A204.1 (cell line): Measurements from ENCODE around the gene IFNA5.

ENCODE experiments used
- FAIRE-seq: peaks from 2 replicates; lab custom pipeline; 2012; peaks lifted over from hg19 to GRCh38; lab: Jason Lieb, UNC

The IFNA5 gene

DNA sequence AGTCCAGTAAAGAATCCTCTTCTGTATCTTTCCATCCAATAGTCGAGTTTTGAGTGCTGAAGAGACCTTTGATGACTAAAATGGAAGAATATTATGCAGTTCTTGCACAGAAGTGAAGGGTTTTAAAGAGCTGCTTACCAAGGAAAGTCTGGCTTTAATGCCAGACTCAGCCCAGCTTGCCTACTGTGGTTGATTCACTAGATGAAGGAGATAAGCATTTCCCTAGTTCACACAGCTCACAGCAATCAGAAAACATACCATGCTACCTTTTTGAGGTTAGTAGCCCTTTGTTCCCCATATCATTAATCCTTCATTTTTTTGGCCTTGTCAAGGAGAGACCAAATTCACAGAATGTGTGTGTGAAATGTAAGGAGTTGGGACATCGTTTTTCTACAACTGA lies 15.3 kb downstream of the IFNA5 start:
- FAIRE-seq: no peak

DNA sequence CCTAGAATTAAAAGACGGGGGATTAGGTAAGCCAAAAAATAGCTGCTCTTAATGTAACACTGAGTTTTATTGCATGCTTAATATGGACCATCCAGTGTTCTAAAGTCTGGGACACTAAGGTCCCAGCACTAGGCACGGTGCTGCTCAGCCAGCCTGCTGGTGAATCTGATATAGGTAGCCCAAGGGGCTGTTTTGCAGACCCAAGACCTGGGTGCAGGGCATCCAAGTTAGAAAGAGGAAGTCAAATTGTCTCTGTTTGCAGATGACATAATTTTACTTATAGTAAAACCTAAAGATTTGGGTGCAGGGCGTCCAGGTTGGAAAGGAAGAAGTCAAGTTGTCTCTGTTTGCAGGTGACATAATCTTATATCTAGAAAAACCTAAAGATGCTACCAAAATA lies 17.8 kb downstream of the IFNA5 start:
- no peak for FAIRE-seq

DNA sequence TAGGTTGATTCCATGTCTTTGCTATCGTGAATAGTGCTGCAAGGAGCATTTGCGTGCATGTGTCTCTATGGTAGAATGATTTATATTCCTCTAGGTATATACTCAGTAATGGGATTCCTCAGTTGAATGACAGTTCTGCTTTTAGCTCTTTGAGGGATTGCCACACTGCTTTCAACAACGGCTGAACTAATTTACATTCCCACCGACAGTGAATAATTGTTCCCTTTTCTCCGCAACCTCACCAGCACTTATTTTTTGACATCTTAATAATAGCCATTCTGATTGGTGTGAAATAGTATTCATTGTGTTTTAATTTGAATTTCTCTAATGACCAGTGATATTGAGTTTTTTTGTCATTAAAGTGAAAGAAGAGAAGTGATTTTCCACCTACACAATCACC lies 18.5 kb downstream of the IFNA5 start:
- no peak for FAIRE-seq

- FAIRE-seq: no peak
Measured at GRCh38 chr9:21286099-21286498, 19.0 kb downstream of the IFNA5 start.

GRCh38 chr9:21281275-21281674 lies 23.8 kb downstream of the IFNA5 start:
- FAIRE-seq: no peak

- FAIRE-seq: no peak
Measured at GRCh38 chr9:21268347-21268657, 36.8 kb downstream of the IFNA5 start.

DNA sequence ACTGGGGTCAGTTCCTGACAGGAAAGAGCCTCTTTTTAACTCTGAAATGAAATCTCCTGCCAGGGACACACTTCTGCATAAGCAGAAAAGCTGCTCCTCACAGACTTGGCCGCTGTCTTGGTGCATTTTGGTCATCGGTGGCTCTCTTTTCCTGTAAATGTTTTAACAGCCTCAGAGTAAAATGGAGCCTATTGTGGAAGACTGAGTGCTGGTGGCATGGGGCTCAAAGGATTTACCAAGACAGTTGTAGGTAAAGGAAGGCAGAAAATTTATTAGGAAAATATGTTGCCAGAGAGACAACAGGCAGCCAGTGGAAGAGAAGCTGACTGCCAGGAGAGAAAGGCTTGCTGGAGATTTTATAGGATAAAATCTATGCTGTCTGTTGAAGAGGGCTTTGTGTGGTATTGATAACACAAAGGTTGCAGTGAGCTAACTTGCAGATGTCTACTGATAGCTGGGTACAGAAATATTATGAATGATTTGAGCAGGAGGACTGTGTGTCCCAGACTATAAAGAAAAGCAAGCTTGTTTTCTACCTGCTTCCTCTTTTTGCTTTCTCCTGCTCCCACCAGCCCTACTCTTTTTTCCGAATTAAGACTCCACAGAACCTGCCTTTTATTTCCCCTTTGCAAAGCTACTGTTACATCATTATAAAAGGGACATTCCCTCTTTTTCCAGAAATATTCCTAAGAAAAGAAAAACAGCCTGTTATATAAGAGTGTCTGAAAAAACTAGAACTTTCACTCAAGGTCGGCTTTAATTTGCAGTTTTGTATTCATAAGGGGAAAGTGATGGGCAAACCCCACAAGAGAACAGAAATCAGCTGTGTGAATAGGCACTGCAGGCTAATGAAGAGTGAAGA lies 37.4 kb downstream of the IFNA5 start:
- FAIRE-seq: no peak

DNA sequence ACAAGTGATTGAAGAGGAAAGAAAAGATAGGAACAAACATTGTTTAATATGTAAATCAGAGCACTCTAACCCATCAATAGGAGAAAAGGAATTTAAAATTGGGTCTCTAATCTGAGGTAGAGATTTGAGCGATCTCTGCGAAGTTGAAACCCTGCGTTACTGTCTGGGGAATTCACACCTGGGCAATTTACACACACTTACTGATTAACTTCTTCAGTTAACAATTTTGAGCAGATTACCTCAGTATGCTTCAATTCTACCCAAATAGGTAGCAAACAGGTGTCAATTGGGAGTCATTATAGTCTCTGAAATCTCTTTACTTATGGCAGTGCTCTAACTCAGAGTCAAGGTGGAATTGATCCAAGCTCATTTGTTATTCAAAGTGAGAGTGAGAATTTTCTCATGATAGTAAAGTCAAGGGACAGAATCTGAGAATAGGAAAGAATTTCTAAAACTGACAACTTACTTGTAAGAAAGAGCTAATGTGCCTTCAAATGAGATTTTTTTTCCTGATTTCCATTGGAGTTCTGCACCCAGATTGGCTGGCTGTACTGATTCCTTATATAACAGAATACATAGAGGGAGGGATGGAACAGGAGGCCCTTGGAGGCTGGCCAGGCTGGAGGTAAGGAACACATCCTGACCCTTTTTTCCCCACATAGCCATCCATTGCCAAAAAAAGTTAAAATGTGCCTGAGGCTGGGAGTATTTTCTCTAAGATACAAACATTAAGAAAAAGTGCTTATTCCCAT lies 38.2 kb downstream of the IFNA5 start:
- FAIRE-seq: no peak

- FAIRE-seq: no peak
Measured at GRCh38 chr9:21265421-21266189, 39.5 kb downstream of the IFNA5 start.

DNA sequence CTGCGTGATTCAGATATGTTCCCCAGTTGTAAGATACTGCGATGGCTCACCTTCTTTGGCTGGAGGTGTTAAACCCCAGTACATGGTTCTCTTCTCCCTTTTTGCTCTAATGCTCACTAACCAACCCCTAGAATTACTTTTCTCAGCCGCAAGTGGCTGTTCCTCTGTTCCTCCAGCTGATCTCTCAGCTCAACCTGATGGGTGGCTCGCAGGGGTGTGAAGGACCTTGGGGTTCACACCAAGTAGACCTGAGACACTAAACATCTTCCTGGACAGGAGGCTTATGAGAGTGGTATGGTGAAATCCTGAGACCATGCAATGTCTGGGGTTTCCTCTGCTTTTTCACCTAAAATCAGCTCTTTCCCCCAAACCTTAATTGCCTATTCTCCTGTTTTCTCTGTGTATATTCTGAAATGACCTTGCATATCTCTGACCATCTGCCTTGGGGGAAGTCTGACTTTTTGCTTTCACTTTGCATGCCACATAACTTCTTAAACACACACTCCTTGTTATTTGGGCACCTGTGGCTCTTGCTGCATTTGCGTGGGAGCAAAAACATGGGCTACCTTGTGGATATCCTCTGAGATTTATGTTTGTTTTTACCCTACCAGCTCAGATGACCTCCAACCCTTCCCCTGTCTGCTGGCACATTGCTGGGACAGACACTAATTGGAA lies 49.4 kb downstream of the IFNA5 start:
- no peak for FAIRE-seq
